ENCODE measurements around the gene UGT2A3.
A peak's percentile ranks its signal among the peaks of the same experiment; 100 is the strongest.
"Not testable (repeated sequence)": the region's sequence is repeated elsewhere in the genome, so short reads cannot be mapped to it uniquely, and the experiment has no call there.

The UGT2A3 gene

DNA sequence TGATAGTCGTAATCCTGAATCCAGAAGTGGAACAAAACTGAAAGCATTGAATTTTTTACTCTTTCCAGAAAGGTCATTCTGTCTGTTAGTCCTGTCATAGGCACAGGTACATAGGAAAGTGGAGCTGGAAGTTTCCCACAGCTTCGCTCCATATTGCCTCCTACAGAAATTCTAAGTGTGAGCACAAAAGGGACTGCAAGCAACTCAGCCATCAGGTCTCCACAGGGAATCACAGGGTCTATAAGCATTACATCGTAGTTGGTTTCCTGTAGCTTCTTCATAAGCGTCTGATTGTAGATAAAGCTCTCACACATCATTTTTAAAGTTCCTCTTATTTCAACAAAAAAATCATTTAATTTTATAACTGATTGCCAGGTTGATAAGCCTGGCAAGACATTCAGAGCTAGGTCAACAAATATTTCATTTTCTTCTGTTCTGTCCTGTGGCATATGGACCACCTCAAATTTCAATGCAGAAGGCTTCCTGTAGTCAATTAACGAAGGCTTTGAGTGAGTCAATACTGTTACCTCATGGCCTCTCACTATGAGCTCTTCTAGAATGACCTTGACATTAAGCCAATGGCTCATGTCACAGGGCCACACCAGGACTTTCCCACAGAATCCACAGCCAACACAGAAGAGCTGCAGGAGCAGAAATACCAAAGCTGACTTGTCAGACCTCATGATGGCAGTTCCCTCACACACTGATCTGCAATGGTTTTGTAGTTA, at the start of gene UGT2A3:
TSS of gene UGT2A3 (minus strand) at position 727 of the 728 bp plus-strand sequence. CDS start at position 683, 44 bp downstream.
- Histone ChIP-seq H3K36me3 (replicated peaks) (no peaks in the 10 kb centered on the region), H3K27me3 (ENCODE audit: low read depth) (no peaks in the 10 kb centered on the region), H3K9me3 (no peaks in the 10 kb centered on the region), H3K4me1 (no peaks in the 10 kb centered on the region), H3K4me3 (no peak within 1 kb of the TSS)
- DNase-seq (ENCODE audit: low spot score in 2 of 2): no peak
- in situ Hi-C loops (cut with MboI; ENCODE audit: low sequenced_read_pairs): no loop called here

DNA sequence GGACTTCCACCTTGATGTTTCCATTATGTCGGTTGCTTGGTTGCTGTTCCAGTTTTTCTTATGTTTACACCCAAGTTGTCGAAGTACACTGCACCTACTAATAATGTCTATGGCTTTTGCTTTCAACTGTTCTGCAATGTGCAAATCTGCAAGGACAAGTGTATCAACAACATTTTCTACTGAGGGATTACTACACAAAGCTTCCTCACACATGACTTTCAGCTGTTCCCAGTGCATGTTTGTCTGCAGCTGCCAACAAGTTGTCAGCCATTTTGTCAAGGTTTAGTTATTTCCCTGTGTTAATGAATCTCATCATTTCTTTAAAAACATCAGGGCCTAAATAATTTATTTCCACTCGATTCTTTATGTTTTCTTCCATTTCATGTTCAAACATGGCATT, 45.4 kb upstream of the UGT2A3 start:
- Histone ChIP-seq H3K27me3 (ENCODE audit: low read depth) (no peaks in the 10 kb centered on the region), H3K4me1 (no peaks in the 10 kb centered on the region), H3K36me3 (replicated peaks) (no peaks in the 10 kb centered on the region), H3K4me3 (no peak overlapping the region), H3K9me3 (no peaks in the 10 kb centered on the region)
- DNase-seq (ENCODE audit: low spot score in 2 of 2): no peak
- in situ Hi-C loops (cut with MboI; ENCODE audit: low sequenced_read_pairs): no loop called here

DNA sequence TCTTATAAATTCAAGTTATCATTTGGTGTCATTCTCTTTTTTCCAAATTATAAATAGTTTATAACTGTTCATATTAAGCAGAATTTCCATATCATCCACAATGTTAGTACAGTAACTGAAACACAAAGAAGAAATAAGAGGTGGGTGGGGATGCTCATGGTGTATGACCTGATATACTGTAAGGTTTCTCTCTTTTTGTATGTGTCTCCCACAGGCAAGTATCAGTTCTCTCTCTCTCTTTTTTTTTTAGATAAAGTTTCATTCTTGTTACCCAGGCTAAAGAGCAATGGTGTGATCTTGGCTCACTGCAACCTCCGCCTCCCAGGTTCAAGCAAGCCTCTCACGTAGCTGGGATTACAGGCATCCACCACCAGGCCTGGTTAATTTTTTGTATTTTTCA, 43.7 kb upstream of the UGT2A3 start:
- Histone ChIP-seq H3K4me3 (no peak overlapping the region), H3K36me3 (replicated peaks) (no peaks in the 10 kb centered on the region), H3K9me3 (no peaks in the 10 kb centered on the region), H3K27me3 (ENCODE audit: low read depth) (no peaks in the 10 kb centered on the region), H3K4me1 (no peaks in the 10 kb centered on the region)
- in situ Hi-C loops (cut with MboI; ENCODE audit: low sequenced_read_pairs): no loop called here
- no peak for DNase-seq (ENCODE audit: low spot score in 2 of 2)

DNA sequence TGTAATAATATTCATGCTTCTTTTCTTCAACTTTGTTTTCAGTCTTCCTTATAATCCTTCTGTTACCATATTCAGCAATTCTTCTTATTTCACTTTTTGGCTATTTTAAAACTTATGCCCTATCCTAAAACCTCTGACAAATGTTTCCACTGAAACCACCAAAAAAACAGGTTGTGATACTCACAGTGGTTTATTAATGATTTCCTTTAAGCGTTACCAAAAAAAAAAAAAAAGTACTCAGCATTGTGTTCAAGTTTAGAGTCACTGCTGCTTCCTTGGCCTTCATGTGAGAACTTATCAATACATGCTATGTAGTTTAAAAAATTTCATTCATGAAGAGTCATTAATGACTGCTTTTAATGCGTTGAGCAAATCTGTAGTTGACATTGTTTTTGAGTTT, 35.4 kb upstream of the UGT2A3 start:
- Histone ChIP-seq H3K9me3 (no peaks in the 10 kb centered on the region), H3K4me1 (no peaks in the 10 kb centered on the region), H3K27me3 (ENCODE audit: low read depth) (no peaks in the 10 kb centered on the region), H3K36me3 (replicated peaks) (no peaks in the 10 kb centered on the region), H3K4me3 (no peak overlapping the region)
- no peak for DNase-seq (ENCODE audit: low spot score in 2 of 2)
- in situ Hi-C loops (cut with MboI; ENCODE audit: low sequenced_read_pairs): no loop called here

DNA sequence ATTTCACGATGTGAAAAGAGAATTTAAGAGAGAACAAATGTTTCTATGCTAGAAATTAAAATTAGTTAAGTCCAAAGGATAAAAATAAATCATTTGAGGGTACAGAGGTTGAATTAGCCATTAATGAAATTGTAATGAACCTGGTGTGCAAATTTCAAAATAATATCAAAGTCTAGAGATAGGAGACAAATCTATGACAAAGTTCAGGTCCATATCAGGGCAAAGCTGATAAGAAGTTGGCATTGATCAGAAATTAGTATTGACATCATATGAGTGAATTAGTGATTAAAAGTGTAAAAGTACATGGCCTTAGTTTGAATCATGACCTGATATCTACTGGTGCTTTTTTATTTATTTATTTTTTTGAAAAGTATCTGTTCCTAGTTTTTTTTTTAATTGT, 33.8 kb upstream of the UGT2A3 start:
- Histone ChIP-seq H3K36me3 (replicated peaks) (no peaks in the 10 kb centered on the region), H3K4me3 (no peak overlapping the region), H3K27me3 (ENCODE audit: low read depth) (no peaks in the 10 kb centered on the region), H3K4me1 (no peaks in the 10 kb centered on the region), H3K9me3 (no peaks in the 10 kb centered on the region)
- no peak for DNase-seq (ENCODE audit: low spot score in 2 of 2)
- in situ Hi-C loops (cut with MboI; ENCODE audit: low sequenced_read_pairs): no loop called here

DNA sequence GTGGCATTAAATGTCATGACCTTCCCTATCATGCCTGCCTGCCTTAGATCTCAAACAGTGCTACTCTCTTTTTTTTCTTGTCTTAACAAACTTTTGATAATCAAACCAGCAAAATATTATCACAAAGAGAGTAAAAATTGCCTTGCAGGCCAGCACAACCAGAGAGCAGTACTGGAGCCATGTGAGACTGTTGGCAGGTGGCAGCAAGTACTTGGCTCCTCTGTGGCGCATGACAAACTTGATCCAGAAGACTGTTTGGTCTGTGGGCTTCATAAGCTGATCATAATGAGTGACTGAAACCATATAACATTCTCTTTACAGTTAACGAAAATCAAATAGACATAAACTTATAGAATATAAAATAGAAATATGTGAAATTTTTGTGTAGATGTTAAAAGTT, 33.3 kb upstream of the UGT2A3 start:
- DNase-seq (ENCODE audit: low spot score in 2 of 2): no peak
- Histone ChIP-seq H3K9me3 (no peaks in the 10 kb centered on the region), H3K36me3 (replicated peaks) (no peaks in the 10 kb centered on the region), H3K27me3 (ENCODE audit: low read depth) (no peaks in the 10 kb centered on the region), H3K4me1 (no peaks in the 10 kb centered on the region), H3K4me3 (no peak overlapping the region)
- in situ Hi-C loops (cut with MboI; ENCODE audit: low sequenced_read_pairs): no loop called here

DNA sequence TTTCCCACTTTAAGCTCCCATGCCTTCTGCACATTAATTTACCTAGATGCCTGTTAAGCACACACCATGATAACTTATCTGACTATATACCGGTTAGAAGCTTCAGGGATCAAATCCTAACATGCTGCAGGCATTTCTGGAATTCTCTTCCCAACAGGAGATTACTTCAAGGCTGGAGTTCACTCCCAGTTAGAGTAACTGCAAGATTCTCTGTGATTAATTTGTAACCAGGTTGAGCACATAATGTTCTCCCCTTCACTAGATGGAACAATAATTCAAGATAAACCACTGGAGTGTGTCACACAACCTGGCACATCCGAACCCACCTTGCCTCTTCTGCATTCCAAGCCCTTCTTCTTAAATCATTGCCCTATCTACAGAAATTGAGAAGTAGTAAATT, 11.8 kb upstream of the UGT2A3 start:
- peaks cover 4% of the 10 kb centered on the region; the same call in 1 of the 2 replicates for H3K9me3 ChIP-seq
- H3K27me3 ChIP-seq (ENCODE audit: low read depth): no peaks in the 10 kb centered on the region
- DNase-seq (ENCODE audit: low spot score in 2 of 2): no peak
- H3K36me3 ChIP-seq (replicated peaks): no peaks in the 10 kb centered on the region
- peaks cover 17% of the 10 kb centered on the region for H3K4me1 ChIP-seq
- H3K4me3 ChIP-seq: no peak overlapping the region
- in situ Hi-C loops (cut with MboI; ENCODE audit: low sequenced_read_pairs): no loop called here

DNA sequence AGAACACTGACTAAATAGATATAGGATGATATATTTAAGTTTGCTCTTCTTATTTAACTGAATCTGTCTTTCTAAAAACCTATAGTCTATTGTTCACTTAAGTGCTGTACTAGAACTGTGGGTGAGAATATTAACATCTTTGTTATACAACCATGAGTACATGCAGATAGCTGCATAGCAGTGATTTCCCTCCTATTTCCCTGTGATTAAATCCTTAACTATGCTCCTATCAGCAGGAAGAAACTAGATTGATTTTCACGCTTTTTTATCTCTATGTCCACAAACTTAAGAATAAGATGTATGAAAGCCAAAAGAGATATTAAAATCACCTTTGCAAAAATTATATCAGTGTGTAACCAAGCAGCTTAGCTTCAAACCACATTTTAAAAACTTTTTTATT, 11.3 kb upstream of the UGT2A3 start:
- Histone ChIP-seq H3K36me3 (replicated peaks) (no peaks in the 10 kb centered on the region), H3K4me3 (no peak overlapping the region), H3K9me3 (peaks cover 4% of the 10 kb centered on the region; the same call in 1 of the 2 replicates), H3K4me1 (peaks cover 17% of the 10 kb centered on the region), H3K27me3 (ENCODE audit: low read depth) (no peaks in the 10 kb centered on the region)
- in situ Hi-C loops (cut with MboI; ENCODE audit: low sequenced_read_pairs): no loop called here
- no peak for DNase-seq (ENCODE audit: low spot score in 2 of 2)

DNA sequence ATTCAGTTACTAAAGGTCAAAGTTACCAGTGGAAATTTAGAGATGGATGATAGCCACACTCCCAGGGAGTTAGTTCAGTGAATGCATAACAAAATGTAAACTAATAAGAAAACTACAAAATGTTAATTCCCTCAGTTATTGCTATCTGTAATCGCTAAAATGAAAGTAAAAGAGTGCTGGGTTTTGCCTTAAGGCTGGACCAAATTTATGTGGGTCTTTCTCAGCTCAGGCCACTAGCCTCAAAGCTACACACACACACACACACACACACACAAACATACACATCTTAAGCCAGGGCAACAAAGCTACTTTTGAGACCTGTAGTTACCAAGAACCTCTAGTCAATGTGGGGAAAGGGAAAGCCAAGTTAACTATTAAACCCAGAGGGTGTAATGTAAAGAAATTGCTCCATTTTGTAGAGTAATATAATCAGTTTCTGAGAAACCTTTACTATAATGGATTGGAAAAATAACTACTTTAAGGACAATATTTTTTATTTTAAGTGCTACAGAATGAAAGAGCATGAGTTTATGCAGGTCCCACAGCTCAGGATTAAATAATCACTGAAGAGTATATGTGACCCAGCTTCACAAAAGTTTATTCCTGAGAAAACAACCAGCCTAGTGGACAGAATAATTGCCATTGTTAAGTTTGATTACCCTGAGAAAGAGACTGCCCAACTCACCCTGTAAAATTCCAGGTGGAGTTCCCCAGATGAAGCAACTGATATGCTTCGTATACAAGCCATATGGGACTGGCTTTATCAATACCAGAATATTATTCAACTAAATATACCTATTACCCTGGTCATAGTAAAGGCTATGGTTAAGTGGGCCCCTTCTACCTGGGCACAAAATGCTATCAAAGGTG, 8.9 kb upstream of the UGT2A3 start:
- peak in 1 of 2 experiments; percentile 6 for DNase-seq (ENCODE audit: low spot score in 2 of 2)
- Histone ChIP-seq H3K4me3 (no peak overlapping the region), H3K4me1 (peaks cover 17% of the 10 kb centered on the region), H3K27me3 (ENCODE audit: low read depth) (no peaks in the 10 kb centered on the region), H3K36me3 (replicated peaks) (no peaks in the 10 kb centered on the region), H3K9me3 (0 out of 2 replicates have a peak, but pooled peaks cover 2% of the 10 kb centered on the region)
- in situ Hi-C loops (cut with MboI; ENCODE audit: low sequenced_read_pairs): no loop called here

DNA sequence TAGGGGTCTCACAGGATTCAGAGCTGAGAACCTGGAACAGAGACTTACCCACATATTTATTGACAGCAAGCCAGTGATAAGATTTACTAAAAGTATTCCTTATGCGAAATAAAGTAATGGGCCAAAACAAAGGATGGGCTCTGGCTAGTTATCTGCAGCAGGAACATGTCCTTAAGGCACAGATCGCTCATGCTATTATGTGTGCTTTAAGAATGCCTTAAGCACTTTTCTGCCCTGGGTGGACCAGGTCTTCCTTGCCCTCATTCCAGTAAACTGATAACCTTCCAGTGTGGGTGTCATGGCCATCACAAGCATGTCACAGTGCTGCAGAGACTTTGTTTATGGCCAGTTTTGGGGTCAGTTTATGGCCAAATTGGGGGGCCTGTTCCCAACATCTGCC, 7.5 kb upstream of the UGT2A3 start:
- in situ Hi-C loops (cut with MboI; ENCODE audit: low sequenced_read_pairs); DNase-seq (ENCODE audit: low spot score in 2 of 2); H3K4me3 ChIP-seq; H3K27me3 ChIP-seq (ENCODE audit: low read depth); H3K9me3 ChIP-seq; H3K36me3 ChIP-seq (replicated peaks): not testable (repeated sequence)
- H3K4me1 ChIP-seq: peaks cover 17% of the 10 kb centered on the region

DNA sequence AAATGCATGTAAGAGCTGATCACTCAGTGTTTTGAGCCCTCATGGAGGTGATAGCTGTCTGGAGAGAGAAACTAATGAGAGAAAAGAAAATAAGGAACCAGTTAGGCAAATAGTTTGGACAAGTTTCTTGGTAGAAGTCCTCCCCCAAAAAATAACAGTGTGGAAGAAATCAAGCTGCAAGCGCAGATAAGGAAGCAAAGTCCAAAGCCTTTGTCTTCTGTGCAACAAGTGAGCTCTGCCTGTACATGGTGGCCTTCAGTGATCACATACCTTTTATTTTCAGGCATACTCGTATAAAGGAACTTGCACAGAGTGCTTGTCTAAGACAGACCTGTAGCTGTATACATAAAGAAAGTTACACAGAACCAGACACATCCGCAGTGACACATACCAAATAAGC, 2.5 kb upstream of the UGT2A3 start:
- Histone ChIP-seq H3K4me3 (no peak overlapping the region), H3K36me3 (replicated peaks) (no peaks in the 10 kb centered on the region), H3K4me1 (no peaks in the 10 kb centered on the region), H3K9me3 (0 out of 2 replicates have a peak, but pooled peaks cover 2% of the 10 kb centered on the region), H3K27me3 (ENCODE audit: low read depth) (no peaks in the 10 kb centered on the region)
- in situ Hi-C loops (cut with MboI; ENCODE audit: low sequenced_read_pairs): no loop called here
- no peak for DNase-seq (ENCODE audit: low spot score in 2 of 2)

DNA sequence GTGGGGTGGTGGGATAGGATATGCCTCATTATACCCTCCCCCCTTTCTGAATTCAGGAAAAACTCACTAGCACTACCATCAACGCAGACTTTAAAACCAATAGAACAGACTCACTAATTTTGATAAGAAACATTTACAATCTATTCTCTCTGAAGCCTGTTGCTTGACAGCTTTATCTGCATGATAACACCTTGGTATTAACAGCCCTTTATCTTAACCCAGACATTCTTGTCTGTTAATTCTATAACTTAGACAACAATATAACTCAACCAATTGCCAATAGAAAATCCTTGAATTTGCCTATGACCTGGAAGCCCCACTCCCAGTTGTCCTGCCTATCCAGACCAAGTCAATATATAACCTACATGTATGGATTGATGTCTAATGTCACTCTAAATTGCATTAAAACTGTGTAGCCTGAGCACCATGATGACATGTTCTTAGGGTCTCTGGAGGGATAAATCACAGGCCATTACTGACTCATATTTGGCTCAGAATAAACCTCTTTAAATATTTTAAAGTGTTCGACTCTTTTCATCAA, 1.5 kb upstream of the UGT2A3 start:
- DNase-seq (ENCODE audit: low spot score in 2 of 2): no peak
- in situ Hi-C loops (cut with MboI; ENCODE audit: low sequenced_read_pairs): no loop called here
- H3K9me3 ChIP-seq: no peaks in the 10 kb centered on the region
- H3K4me3 ChIP-seq: no peak overlapping the region
- H3K4me1 ChIP-seq: no peaks in the 10 kb centered on the region
- H3K27me3 ChIP-seq (ENCODE audit: low read depth): no peaks in the 10 kb centered on the region
- H3K36me3 ChIP-seq (replicated peaks): no peaks in the 10 kb centered on the region

DNA sequence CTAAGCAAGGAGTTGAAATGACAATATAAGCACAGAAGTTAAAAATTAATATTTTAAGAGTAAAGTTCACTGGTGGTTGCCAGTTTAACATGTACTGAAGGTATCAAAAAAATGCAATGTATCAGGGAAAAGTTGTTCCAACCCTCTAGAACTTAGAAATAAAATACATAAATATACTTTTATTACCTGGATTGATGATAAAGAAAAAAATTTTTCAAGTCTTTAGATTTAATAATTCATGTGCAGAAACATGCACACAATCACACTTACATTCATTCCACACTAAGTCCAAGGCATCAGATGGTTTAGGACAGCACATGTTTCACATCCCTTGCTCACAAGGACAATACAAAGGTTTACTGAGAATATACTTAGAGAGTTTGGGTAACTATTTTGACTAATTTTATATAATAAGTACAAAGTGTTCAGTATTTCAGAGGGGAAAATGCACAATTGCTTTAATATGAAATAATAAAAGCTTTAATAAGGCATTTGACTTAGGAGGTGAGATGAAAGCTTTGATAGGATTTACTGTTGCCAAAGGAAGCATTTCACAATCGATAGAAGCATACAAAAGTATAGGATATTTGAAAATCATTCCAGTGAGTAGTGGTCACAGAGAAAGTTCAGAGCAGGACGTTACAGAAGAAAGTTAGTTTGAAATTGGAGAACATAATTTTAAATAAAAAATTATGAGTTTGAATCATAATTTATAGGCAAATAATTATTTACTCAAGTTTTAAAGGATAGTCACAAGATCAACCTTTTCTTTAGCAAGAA, 392 bp upstream of the UGT2A3 start:
- H3K27me3 ChIP-seq (ENCODE audit: low read depth): no peaks in the 10 kb centered on the region
- H3K36me3 ChIP-seq (replicated peaks): no peaks in the 10 kb centered on the region
- DNase-seq (ENCODE audit: low spot score in 2 of 2): no peak
- no peak overlapping the region for H3K4me3 ChIP-seq
- no peaks in the 10 kb centered on the region for H3K9me3 ChIP-seq
- in situ Hi-C loops (cut with MboI; ENCODE audit: low sequenced_read_pairs): no loop called here
- H3K4me1 ChIP-seq: no peaks in the 10 kb centered on the region
